Pancreas (tissue), 10 donors: ENCODE measurements around the gene IMMP1L. TPM values are rescaled to one million over a fixed set of nuclear protein-coding genes. Genes with fewer than 3 reads are reported as not detected.

Experiments used
- ATAC-seq, 4 donors: fragments of 200-7000 bp; cut with Tn5 transposase; one replicate each; pipeline versions ENCODE4 v1.8.0 to v1.9.1; 2020; ENCODE audit warnings: mild to moderate bottlenecking in 4 of 4, moderate library complexity in 4 of 4
- DNase-seq, 6 donors: peaks; one replicate each; pipeline ENCODE4 v3.0.0-alpha.2; 2020
- FAIRE-seq: peaks from 2 replicates; lab custom pipeline; 2012; peaks lifted over from hg19 to GRCh38; lab: Jason Lieb, UNC
- H3K27ac ChIP-seq, 4 donors: fragments of 200-600 bp; sonication (generic); 1 replicate in 3 of 4; 2 replicates in 1 of 4; pipeline versions ENCODE4 v1.5.0 to v1.8.0; 2020
- H3K27me3 ChIP-seq, 4 donors: fragments of 200-600 bp; one replicate each; pipeline ENCODE4 v1.8.0; 2021
- H3K36me3 ChIP-seq, 3 donors: fragments of 200-600 bp; sonication (generic) in 1 of 3; one replicate each; pipeline versions ENCODE4 v1.5.0 to v1.8.0; 2020 to 2021
- H3K4me1 ChIP-seq, 3 donors: fragments of 200-600 bp; one replicate each; pipeline ENCODE4 v1.8.0; 2021
- H3K4me3 ChIP-seq, 4 donors: fragments of 200-600 bp; sonication (generic) in 2 of 4; one replicate each; pipeline versions ENCODE4 v1.5.0 to v1.8.0; 2020 to 2021
- H3K9me3 ChIP-seq, 4 donors: fragments of 200-600 bp; one replicate each; pipeline ENCODE4 v1.8.0; 2021
- CTCF ChIP-seq, 4 donors: fragments of 200-600 bp; sonication (generic) in 3 of 4; IDR thresholded peaks; one replicate each; pipeline versions ENCODE4 v1.5.0 to v1.8.0; 2021; ENCODE audit warnings: antibody characterized with exemption in 4 of 4
- WGBS, 2 donors: extraction: QIAGEN DNeasy Blood & Tissue Kit; methylation state at CpG; one replicate each; pipeline ENCODE4 v1.1.7; 2013; 5-methylcytosine and 5-hydroxymethylcytosine counted together
- intact Hi-C, 3 donors: fragments of 100-400 bp; cut with DNase I; formaldehyde crosslinking; loops; one replicate each; pipeline versions ENCODE4 v1.11.1 to v1.14.2; 2022
- polyA plus RNA-seq, 2 donors: library from polyadenylated mRNA; stranded (reverse); fragments of 200-250 nt; gene quantifications; one replicate each; pipeline ENCODE4 v1.2.3, GENCODE V29; 2013
- total RNA-seq, 6 donors: library from RNA; stranded (reverse); fragmentation: NEBNext Ultra II Directional in 4 of 6; extraction: Animal tissue kit (Norgen Biotek cat#: 25700) in 4 of 6; gene quantifications; one replicate each; pipeline versions ENCODE4 v1.2.1 to v1.2.4, GENCODE V29; 2021 to 2023
- donor health status: healthy with polysubstance abuse.
- donor health status: DM: no; HTN: no; CAD: no; lungs with moderate emphysema.
- donor health status: DM: no; HTN: no; CAD: no.
- donor health status: control.
- donor health status: control.
- donor health status: Bipolar disorder and iron deficiency.
- donor health status: DM: yes; HTN: yes; CAD: no.
- donor health status: DM: no; HTN: no; CAD: no.
- donor health status: DM: no; HTN: no; CAD: no.
- donor health status: DM: yes; HTN: yes; CAD: no.

IMMP1L gene
- total and polyA plus RNA-seq, 8 donors = 6.3 to 55.7 (median 12.8) TPM

- H3K27me3 ChIP-seq = no peaks in the 10 kb centered on the region
- no peaks in the 10 kb centered on the region for H3K4me1 ChIP-seq
- H3K36me3 ChIP-seq = no peaks in the 10 kb centered on the region
- TF ChIP-seq CTCF (IDR thresholded peaks at IDR 0.05) = no peak
- H3K4me3 ChIP-seq = no peak overlapping the region
- no peak overlapping the region for H3K27ac ChIP-seq
- FAIRE-seq (no peak), ATAC-seq (no peak), DNase-seq (no peak)
- intact Hi-C loops = no loop called here
- H3K9me3 ChIP-seq = no peaks in the 10 kb centered on the region
Measured at GRCh38 chr11:31404614-31405013, 104.8 kb downstream of the IMMP1L start.

GRCh38 chr11:31397239-31397834 is 112.1 kb downstream of the IMMP1L start:
- TF ChIP-seq CTCF (IDR thresholded peaks at IDR 0.05) = peak in 3 of 4 donors; percentile 24 to 38 (median 37)
- Histone ChIP-seq H3K4me3 (no peak overlapping the region), H3K27me3 (no peaks in the 10 kb centered on the region), H3K4me1 (no peaks in the 10 kb centered on the region), H3K9me3 (no peaks in the 10 kb centered on the region), H3K27ac (no peak overlapping the region), H3K36me3 (no peaks in the 10 kb centered on the region)
- WGBS, 2 donors = 42% methylated on average over 5 of the region's 5 CpGs
- DNase-seq (no peak), FAIRE-seq (peak; percentile 85), ATAC-seq (peak in 3 of 4 donors; percentile 76 to 82 (median 77))
- intact Hi-C loops = no loop called here

- FAIRE-seq = no peak
- H3K27ac ChIP-seq = no peak overlapping the region
- no peak overlapping the region for H3K4me3 ChIP-seq
- no peak for TF ChIP-seq CTCF (IDR thresholded peaks at IDR 0.05)
- DNase-seq = no peak
- ATAC-seq = no peak
- H3K4me1 ChIP-seq = no peaks in the 10 kb centered on the region
- no peaks in the 10 kb centered on the region for H3K36me3 ChIP-seq
- WGBS, 2 donors = 87 to 88% methylated on average over 2 of the region's 2 CpGs
- H3K27me3 ChIP-seq = no peaks in the 10 kb centered on the region
- no peaks in the 10 kb centered on the region for H3K9me3 ChIP-seq
- intact Hi-C loops = no loop called here
Measured at GRCh38 chr11:31387379-31387778, 122.0 kb downstream of the IMMP1L start.

GRCh38 chr11:31383116-31383515 is 126.3 kb downstream of the IMMP1L start:
- FAIRE-seq = no peak
- Histone ChIP-seq H3K36me3 (no peaks in the 10 kb centered on the region), H3K4me1 (no peaks in the 10 kb centered on the region), H3K27ac (no peak overlapping the region), H3K9me3 (no peaks in the 10 kb centered on the region), H3K4me3 (no peak overlapping the region), H3K27me3 (no peaks in the 10 kb centered on the region)
- intact Hi-C loops = no loop called here
- 61 to 67% methylated on average over 1 of the region's 1 CpG for WGBS, 2 donors
- no peak for TF ChIP-seq CTCF (IDR thresholded peaks at IDR 0.05)
- DNase-seq = no peak
- no peak for ATAC-seq

Other genes starting within 250 kb of the IMMP1L start
- gene DCDC1, start 139.9 kb downstream of the IMMP1L start, total RNA-seq = 1 to 10 TPM in 1 of 6 donors, under 1 TPM in 5; 0.40 to 1.2 (median 0.68) TPM
- 1 to 10 TPM in 1 of 2 donors, under 1 TPM in 1; 0.57 to 1.2 TPM for gene DCDC1, start 139.9 kb downstream of the IMMP1L start, polyA plus RNA-seq
- gene DNAJC24, start 139.8 kb downstream of the IMMP1L start, total RNA-seq = 10 to 100 TPM in 2 of 6 donors, 1 to 10 TPM in 4; 7.0 to 10.7 (median 9.1) TPM
- gene DNAJC24, start 139.8 kb downstream of the IMMP1L start, polyA plus RNA-seq = 1 to 10 TPM; 2.8 to 8.5 TPM
- gene ELP4, start 145 bp upstream of the IMMP1L start, total RNA-seq = 10 to 100 TPM in 4 of 6 donors, 1 to 10 TPM in 2; 8.7 to 13.2 (median 11.3) TPM
- 1 to 10 TPM; 8.8 to 9.6 TPM for gene ELP4, start 145 bp upstream of the IMMP1L start, polyA plus RNA-seq